ENCODE results near the gene UBAP1. TPM values are rescaled to one million over a fixed set of nuclear protein-coding genes. Genes with fewer than 3 reads are reported as not detected.

UBAP1 gene
- total and polyA plus RNA-seq, 2 of the 4 experiments (the other 2 are of a cell fraction): 30.6 to 37.0 TPM

DNA sequence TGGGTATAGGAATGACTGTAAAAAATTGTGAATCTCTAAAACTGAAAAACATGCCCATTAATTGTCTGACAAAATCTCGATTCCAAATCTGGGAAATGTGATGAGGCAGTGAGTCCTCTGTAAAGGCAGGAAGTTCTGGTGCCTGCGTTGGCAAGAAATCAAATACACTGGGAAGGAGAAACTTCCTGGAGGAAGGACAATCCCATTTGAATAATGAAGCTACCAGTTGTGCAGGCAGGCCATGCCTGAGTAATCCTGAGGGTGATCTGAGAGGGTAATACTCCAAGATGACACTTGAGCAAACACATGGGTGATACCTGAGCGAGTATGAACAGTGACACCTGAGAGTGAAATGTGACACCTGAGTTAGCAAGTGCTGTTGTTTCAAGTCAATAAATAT lies 100.6 kb downstream of the UBAP1 start:
- H3K4me2 ChIP-seq (ENCODE audit: low read depth, low read length): no peak overlapping the region
- H2BK120ac ChIP-seq (ENCODE audit: low read depth, low read length): no peak overlapping the region
- no peak overlapping the region for H2BK15ac ChIP-seq (ENCODE audit: low read depth, low read length)
- no peak overlapping the region for H3K4me3 ChIP-seq (ENCODE audit: insufficient read depth, low read depth, low read length)
- no peak overlapping the region for H4K91ac ChIP-seq (ENCODE audit: insufficient read depth, low read depth, low read length)
- dilution Hi-C loops (cut with HindIII; ENCODE audit: low sequenced_read_pairs, unreplicated experiment): no loop called here
- H3K36me3 ChIP-seq (ENCODE audit: control insufficient read depth, insufficient read depth, low read length): no peaks in the 10 kb centered on the region
- peaks cover 1% of the 10 kb centered on the region; the same call in 1 of the 2 replicates for H3K4me1 ChIP-seq (ENCODE audit: control insufficient read depth, insufficient read depth, low read length)
- intact Hi-C loops (cut with micrococcal nuclease): no loop called here
- no peaks in the 10 kb centered on the region for H3K27me3 ChIP-seq (ENCODE audit: control insufficient read depth, insufficient read depth, low read length)
- no peak overlapping the region for H3K4ac ChIP-seq (ENCODE audit: low read depth, low read length)
- H2AFZ ChIP-seq (replicated peaks; ENCODE audit: low read length, poor library complexity): no peak overlapping the region
- no peak overlapping the region for H3K18ac ChIP-seq (ENCODE audit: low read depth, low read length)
- DNase-seq (no peak), ATAC-seq (ENCODE audit: low read depth) (no peak)
- no peak overlapping the region for H3K23ac ChIP-seq (ENCODE audit: low read depth, low read length)
- H2BK20ac ChIP-seq (ENCODE audit: low read depth, low read length): no peak overlapping the region
- H3K14ac ChIP-seq (replicated peaks; ENCODE audit: low read depth, low read length): no peak overlapping the region
- no peaks in the 10 kb centered on the region; a peak in 1 of 4 replicates for H3K79me1 ChIP-seq (ENCODE audit: low read depth in 1 of 2, low read length in 2 of 2)
- no peak overlapping the region for H2BK5ac ChIP-seq (ENCODE audit: low read depth, low read length, poor library complexity, severe bottlenecking)
- no peaks in the 10 kb centered on the region for H3K9me3 ChIP-seq (ENCODE audit: control insufficient read depth, insufficient read depth, low read length)
- H4K8ac ChIP-seq (ENCODE audit: low read depth in 2 of 2, low read length in 2 of 2): no peak overlapping the region
- CTCF ChIA-PET: interaction anchor here (0.7 kb wide), 1 partner anchor 989 kb away, joined by 8 read pairs; the partner anchor contains the start of gene NFX1
- no peak overlapping the region for H2AK5ac ChIP-seq (ENCODE audit: low read depth, low read length)
- WGBS, 2 experiments (ENCODE audit: extremely low coverage in 2 of 2, insufficient read length in 1 of 2): no CpG with 5 or more reads among the region's 3 CpGs
- in situ Hi-C loops (cut with MboI; ENCODE audit: low sequenced_read_pairs): no loop called here
- TF ChIP-seq RAD21 (IDR thresholded peaks at IDR 0.05; ENCODE audit: low read length) (no peak), MXI1 (IDR thresholded peaks at IDR 0.05; ENCODE audit: borderline replicate concordance, low read depth, low read length) (no peak), MAFK (IDR thresholded peaks at IDR 0.05; ENCODE audit: low read depth, low read length) (no peak), NFE2L2 (IDR thresholded peaks at IDR 0.05; ENCODE audit: low read depth, low read length) (no peak)
- TF ChIP-seq, protein P1, sequence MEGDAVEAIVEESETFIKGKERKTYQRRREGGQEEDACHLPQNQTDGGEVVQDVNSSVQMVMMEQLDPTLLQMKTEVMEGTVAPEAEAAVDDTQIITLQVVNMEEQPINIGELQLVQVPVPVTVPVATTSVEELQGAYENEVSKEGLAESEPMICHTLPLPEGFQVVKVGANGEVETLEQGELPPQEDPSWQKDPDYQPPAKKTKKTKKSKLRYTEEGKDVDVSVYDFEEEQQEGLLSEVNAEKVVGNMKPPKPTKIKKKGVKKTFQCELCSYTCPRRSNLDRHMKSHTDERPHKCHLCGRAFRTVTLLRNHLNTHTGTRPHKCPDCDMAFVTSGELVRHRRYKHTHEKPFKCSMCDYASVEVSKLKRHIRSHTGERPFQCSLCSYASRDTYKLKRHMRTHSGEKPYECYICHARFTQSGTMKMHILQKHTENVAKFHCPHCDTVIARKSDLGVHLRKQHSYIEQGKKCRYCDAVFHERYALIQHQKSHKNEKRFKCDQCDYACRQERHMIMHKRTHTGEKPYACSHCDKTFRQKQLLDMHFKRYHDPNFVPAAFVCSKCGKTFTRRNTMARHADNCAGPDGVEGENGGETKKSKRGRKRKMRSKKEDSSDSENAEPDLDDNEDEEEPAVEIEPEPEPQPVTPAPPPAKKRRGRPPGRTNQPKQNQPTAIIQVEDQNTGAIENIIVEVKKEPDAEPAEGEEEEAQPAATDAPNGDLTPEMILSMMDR (conservative IDR thresholded peaks at IDR 0.05; ENCODE audit: low read depth, low read length): no peak
- H3K9ac ChIP-seq (ENCODE audit: low read depth, low read length): no peak overlapping the region
- POLR2A ChIA-PET (ENCODE audit: unreplicated experiment): no interaction called here
- no TSS peak for BruUV-seq (replicated peaks)
- H2AK9ac ChIP-seq (replicated peaks; ENCODE audit: low read depth, low read length, poor library complexity): no peak overlapping the region
- no peak overlapping the region for H3K56ac ChIP-seq (ENCODE audit: extremely low read depth, insufficient read depth, low read length)
- H3K9me1 ChIP-seq (ENCODE audit: insufficient read depth, low read length): no peaks in the 10 kb centered on the region
- no peak overlapping the region for H4K5ac ChIP-seq (ENCODE audit: low read depth, low read length)
- no peak overlapping the region for H3K27ac ChIP-seq (ENCODE audit: insufficient read depth, low read length)
- H4K20me1 ChIP-seq (ENCODE audit: insufficient read depth, low read length): no peaks in the 10 kb centered on the region

Data from IMR-90 (cell line).